ENCODE data around the gene POGLUT2.

DNA sequence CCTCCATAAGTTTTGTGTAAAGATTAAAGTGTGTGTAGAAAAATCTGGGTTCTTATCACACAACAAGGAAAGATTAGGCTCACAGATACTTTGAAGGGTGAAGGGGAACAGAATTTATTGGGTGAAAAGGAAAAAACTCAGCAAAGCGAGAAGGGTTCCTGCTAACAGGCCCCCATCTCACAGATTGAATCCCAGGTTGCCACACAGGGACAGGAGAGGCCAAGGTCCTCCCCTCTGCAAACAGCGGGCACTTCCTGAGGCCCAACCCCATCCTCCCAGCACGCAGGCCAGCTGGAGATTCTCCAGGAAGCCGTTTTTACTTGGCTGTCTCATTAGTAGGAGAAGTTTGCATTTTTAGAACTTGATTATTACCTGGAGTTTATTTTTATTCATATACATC is 31.9 kb upstream of the POGLUT2 start:
- no peak for TF ChIP-seq EZH2 (IDR thresholded peaks at IDR 0.05; ENCODE audit: low read depth)
- TF ChIP-seq, protein P1, sequence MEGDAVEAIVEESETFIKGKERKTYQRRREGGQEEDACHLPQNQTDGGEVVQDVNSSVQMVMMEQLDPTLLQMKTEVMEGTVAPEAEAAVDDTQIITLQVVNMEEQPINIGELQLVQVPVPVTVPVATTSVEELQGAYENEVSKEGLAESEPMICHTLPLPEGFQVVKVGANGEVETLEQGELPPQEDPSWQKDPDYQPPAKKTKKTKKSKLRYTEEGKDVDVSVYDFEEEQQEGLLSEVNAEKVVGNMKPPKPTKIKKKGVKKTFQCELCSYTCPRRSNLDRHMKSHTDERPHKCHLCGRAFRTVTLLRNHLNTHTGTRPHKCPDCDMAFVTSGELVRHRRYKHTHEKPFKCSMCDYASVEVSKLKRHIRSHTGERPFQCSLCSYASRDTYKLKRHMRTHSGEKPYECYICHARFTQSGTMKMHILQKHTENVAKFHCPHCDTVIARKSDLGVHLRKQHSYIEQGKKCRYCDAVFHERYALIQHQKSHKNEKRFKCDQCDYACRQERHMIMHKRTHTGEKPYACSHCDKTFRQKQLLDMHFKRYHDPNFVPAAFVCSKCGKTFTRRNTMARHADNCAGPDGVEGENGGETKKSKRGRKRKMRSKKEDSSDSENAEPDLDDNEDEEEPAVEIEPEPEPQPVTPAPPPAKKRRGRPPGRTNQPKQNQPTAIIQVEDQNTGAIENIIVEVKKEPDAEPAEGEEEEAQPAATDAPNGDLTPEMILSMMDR (conservative IDR thresholded peaks at IDR 0.05), result no peak

Data from PC-9 (cell line).